ENCODE measurements around the gene FTO. TPM values are rescaled to one million over a fixed set of nuclear protein-coding genes. Genes with fewer than 3 reads are reported as not detected.

Gene FTO
- polyA plus RNA-seq, 2 of the 4 experiments (the other 2 are of a cell fraction) = 48.7 to 101 TPM

DNA sequence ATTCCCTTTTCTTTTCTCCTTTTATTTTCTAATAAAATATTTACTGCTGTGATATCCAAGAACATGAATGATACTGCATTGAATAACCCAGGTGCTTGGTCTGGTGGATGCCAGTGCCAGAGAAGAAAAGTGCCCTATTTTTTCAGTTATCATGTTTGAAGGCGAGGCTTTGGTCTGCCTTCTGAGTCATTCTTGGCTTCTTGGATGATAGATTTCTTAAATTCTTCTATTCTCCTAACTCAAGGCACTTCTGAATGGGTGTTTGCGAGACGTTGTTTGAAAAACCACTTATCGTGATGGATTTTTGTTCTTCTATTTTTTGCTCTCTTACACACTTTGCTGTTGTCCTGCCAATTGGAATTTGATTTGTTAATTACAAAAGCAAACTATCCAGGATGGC is 66.7 kb downstream of the FTO start:
- Histone ChIP-seq H3K9me3 (no peaks in the 10 kb centered on the region), H3K4me3 (no peak overlapping the region), H3K4me2 (peak overlapping the region; percentile 74; the same call in 2 of the 3 replicates), H3K4me1 (peaks cover 88% of the 10 kb centered on the region), H3K27ac (peak overlapping the region; percentile 16 to 67; a peak in 2 of 6 replicates)
- CTCF ChIA-PET = no interaction called here
- TF ChIP-seq HDAC2 (IDR thresholded peaks at IDR 0.05) (no peak), CBX8 (IDR thresholded peaks at IDR 0.05) (no peak), POLR2A (IDR thresholded peaks at IDR 0.05; ENCODE audit: low read length) (no peak), EHMT2 (IDR thresholded peaks at IDR 0.05; ENCODE audit: low read depth) (no peak)
- TF ChIP-seq, protein P1, sequence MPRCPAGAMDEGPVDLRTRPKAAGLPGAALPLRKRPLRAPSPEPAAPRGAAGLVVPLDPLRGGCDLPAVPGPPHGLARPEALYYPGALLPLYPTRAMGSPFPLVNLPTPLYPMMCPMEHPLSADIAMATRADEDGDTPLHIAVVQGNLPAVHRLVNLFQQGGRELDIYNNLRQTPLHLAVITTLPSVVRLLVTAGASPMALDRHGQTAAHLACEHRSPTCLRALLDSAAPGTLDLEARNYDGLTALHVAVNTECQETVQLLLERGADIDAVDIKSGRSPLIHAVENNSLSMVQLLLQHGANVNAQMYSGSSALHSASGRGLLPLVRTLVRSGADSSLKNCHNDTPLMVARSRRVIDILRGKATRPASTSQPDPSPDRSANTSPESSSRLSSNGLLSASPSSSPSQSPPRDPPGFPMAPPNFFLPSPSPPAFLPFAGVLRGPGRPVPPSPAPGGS (IDR thresholded peaks at IDR 0.05) = no peak
- 80% methylated on average over 4 of the region's 4 CpGs for WGBS (ENCODE audit: missing lambda C conversion rate)
- no peak for FAIRE-seq
- no peak for ATAC-seq
- no peak for DNase-seq (ENCODE audit: low read depth in 1 of 2, low spot score in 1 of 2)
- POLR2A ChIA-PET = no interaction called here

DNA sequence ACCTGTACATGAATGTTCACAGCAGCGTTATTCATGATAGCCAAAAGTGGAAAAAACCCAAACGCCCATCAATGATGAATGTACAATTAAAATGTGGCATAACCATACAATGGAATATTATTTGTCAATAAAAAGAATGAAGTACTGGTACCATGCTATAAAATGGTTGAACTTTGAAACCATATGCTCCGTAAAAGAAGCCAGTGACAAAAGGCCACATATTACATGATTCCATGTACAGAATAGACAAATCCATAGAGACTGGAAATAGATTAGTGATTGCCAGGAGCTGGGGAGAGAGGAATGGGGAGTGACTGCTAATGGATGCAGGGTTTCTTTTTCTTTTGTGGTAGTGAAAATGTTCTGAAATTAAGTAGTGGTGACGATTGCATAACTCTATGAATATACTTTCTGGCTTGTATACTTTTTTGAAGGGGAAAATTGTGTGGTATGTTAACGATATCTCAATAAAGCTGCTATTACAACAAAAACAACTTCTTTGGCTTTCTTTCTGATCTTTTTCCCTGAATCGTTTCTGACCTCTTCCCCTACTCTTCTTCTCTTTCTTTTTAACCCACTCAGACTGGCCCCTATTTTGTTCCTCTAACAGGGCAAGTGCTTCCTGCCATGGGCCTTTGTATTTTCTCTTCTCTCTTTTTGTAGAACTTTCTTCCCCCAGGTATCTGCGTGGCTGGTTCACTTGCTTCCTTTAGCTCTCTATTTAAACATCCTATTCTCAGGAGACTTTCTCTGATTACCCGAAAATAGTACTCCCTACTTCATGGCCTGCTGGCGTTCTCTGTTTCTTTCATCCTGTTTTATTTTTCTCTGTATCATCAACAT is 67.9 kb downstream of the FTO start:
- ChIA-PET POLR2A (no interaction called here), CTCF (interaction anchor here (0.6 to 3.0 kb wide), 9 partner anchors 12 to 1230 kb away, joined by 3 to 23 read pairs (median 4); no protein-coding TSS in a partner anchor)
- peaks cover 88% of the 10 kb centered on the region for H3K4me1 ChIP-seq
- no peaks in the 10 kb centered on the region for H3K9me3 ChIP-seq
- peak overlapping the region in 1 of 2 experiments; percentile 36; a peak in 3 of 6 replicates for H3K27ac ChIP-seq
- ATAC-seq (no peak), FAIRE-seq (no peak), DNase-seq (ENCODE audit: low read depth in 1 of 2, low spot score in 1 of 2) (no peak)
- WGBS (ENCODE audit: missing lambda C conversion rate) = 88% methylated on average over 9 of the region's 9 CpGs
- H3K4me2 ChIP-seq = no peak overlapping the region; the same call in 2 of the 3 replicates
- no peak overlapping the region for H3K4me3 ChIP-seq
- TF ChIP-seq ZC3H11A (IDR thresholded peaks at IDR 0.05) (no peak), FOXS1 (CRISPR knock-in tag; IDR thresholded peaks at IDR 0.05) (no peak), HOXA7 (CRISPR knock-in tag; IDR thresholded peaks at IDR 0.05) (no peak), MYC (IDR thresholded peaks at IDR 0.05; ENCODE audit: borderline replicate concordance, low read length) (no peak), GATA3 (IDR thresholded peaks at IDR 0.05; ENCODE audit: borderline replicate concordance) (no peak), ZNF302 (CRISPR knock-in tag; IDR thresholded peaks at IDR 0.05) (no peak), HOXB13 (CRISPR knock-in tag; IDR thresholded peaks at IDR 0.05; ENCODE audit: low read depth) (no peak), SREBF2 (IDR thresholded peaks at IDR 0.05) (no peak), POLR2AphosphoS2 (conservative IDR thresholded peaks at IDR 0.05; ENCODE audit: low read length) (no peak), MAFK (IDR thresholded peaks at IDR 0.05; ENCODE audit: partially characterized antibody) (no peak), JUN (IDR thresholded peaks at IDR 0.05) (no peak), ZSCAN20 (CRISPR knock-in tag; IDR thresholded peaks at IDR 0.05) (no peak), RAD21 (conservative IDR thresholded peaks at IDR 0.05 in 1 of 2, IDR thresholded peaks at IDR 0.05 in 1 of 2) (no peak), RCOR1 (IDR thresholded peaks at IDR 0.05; ENCODE audit: low read depth, low read length) (no peak), NPAS2 (CRISPR knock-in tag; IDR thresholded peaks at IDR 0.05; ENCODE audit: borderline replicate concordance) (no peak)
- TF ChIP-seq, protein P2, sequence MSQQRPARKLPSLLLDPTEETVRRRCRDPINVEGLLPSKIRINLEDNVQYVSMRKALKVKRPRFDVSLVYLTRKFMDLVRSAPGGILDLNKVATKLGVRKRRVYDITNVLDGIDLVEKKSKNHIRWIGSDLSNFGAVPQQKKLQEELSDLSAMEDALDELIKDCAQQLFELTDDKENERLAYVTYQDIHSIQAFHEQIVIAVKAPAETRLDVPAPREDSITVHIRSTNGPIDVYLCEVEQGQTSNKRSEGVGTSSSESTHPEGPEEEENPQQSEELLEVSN (IDR thresholded peaks at IDR 0.05; ENCODE audit: borderline replicate concordance, low read depth) = no peak
- TF ChIP-seq, protein P3, sequence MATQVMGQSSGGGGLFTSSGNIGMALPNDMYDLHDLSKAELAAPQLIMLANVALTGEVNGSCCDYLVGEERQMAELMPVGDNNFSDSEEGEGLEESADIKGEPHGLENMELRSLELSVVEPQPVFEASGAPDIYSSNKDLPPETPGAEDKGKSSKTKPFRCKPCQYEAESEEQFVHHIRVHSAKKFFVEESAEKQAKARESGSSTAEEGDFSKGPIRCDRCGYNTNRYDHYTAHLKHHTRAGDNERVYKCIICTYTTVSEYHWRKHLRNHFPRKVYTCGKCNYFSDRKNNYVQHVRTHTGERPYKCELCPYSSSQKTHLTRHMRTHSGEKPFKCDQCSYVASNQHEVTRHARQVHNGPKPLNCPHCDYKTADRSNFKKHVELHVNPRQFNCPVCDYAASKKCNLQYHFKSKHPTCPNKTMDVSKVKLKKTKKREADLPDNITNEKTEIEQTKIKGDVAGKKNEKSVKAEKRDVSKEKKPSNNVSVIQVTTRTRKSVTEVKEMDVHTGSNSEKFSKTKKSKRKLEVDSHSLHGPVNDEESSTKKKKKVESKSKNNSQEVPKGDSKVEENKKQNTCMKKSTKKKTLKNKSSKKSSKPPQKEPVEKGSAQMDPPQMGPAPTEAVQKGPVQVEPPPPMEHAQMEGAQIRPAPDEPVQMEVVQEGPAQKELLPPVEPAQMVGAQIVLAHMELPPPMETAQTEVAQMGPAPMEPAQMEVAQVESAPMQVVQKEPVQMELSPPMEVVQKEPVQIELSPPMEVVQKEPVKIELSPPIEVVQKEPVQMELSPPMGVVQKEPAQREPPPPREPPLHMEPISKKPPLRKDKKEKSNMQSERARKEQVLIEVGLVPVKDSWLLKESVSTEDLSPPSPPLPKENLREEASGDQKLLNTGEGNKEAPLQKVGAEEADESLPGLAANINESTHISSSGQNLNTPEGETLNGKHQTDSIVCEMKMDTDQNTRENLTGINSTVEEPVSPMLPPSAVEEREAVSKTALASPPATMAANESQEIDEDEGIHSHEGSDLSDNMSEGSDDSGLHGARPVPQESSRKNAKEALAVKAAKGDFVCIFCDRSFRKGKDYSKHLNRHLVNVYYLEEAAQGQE (IDR thresholded peaks at IDR 0.05) = no peak

All from A549 (cell line).